Measurements from ENCODE around the gene RARB.

Gene RARB

DNA sequence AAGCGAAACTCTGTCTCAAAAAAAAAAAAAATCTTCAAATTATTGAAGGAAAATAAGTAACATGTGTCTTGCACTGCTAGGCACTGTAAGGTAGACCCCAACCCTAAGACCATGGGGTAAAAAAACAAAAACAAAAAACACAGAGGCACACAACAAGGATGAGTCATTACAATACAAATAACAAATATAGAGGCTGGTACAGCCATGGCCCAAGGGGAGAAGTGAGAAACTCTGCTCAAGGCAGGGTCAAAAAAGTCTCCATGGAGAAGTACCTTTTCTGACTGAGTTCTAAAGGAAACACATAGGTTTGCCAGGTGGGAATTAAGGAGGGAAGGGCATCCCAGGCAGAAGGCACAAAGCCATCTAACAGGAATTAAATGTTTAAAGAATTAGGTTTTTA, 182.1 kb downstream of the RARB start:
- no peak for DNase-seq (ENCODE audit: low read depth)

DNA sequence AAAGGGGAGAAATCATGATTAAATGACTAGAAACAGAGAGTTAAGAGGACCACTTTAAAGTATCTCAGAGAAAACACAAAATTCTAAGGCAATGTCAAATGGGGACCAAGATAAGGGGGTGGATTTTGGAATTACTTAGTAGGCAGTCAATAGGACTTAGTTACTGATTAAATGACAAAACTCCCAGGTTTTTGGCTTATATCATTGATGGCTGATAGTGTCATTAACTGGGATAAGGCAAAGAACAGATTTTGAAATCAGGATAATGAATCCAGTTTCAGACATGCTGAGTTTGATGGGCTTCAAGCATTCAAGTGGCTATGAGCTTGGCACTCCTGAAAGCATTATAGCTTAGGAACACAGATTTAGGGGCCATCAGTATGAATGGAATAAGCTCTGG, 182.7 kb downstream of the RARB start:
- DNase-seq (ENCODE audit: low read depth): no peak

GRCh38 chr3:25611193-25611592, 183.1 kb downstream of the RARB start:
- DNase-seq (ENCODE audit: low read depth): no peak

- DNase-seq (ENCODE audit: low read depth): no peak
Measured at GRCh38 chr3:25618028-25618427, 190.0 kb downstream of the RARB start.

GRCh38 chr3:25619382-25619781, 191.3 kb downstream of the RARB start:
- DNase-seq (ENCODE audit: low read depth): no peak

DNA sequence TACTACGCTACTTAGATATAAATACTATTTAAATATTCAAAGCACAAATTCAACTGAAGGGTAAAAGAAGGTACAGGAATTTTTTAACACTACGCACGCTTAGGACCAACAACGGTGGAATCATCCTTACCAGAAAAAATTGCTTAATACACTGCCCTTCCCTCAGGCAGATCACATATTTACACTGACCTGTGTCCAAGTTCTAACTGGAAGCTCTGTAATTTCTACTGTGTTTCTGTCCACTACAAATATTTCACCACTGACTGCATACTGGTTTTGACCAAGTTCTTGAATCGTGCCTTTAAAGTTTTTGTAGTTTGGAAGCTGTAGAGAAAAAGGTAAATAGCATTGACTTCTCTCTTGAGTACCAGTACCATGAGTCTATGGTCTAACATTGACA, 192.4 kb downstream of the RARB start:
- DNase-seq (ENCODE audit: low read depth): no peak

GRCh38 chr3:25621087-25621486, 193.0 kb downstream of the RARB start:
- no peak for DNase-seq (ENCODE audit: low read depth)

DNA sequence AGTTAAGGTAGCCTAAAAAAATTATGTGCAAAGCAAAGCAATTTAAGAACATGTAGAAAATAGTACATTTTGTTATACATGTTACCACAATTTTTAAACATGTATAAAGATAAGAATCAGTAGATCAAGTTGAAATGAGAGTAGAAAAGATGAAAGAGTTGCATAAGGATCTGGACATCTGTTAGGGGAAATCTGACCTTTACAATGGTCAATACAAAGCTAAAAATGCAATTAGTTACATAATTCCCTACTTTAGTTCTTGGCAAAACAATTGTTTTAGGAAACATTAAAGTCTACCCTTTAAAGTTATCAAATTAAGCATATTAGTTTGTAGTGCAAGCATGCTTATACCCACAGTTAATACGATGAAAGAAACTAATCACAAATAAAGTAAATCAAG, 203.9 kb downstream of the RARB start:
- DNase-seq (ENCODE audit: low read depth): no peak

DNA sequence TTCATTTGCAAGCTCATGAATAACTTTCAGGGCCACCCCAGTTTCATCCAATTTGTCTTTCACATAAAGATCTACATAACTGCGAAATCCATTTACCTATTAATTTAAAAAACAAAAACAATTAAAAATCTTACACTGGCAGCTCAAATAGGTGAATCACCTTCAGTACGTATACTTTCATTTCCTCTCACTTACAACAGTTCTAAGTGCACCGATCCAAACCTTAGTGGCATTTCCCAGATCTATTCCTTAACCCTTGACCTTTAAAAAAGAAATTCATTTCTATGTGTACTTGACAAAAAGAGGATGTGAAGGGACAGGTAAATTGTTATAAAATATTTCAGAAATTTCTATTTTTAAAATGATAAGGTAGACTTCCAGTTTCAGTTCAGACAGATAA, 205.9 kb downstream of the RARB start:
- no peak for DNase-seq (ENCODE audit: low read depth)

DNA sequence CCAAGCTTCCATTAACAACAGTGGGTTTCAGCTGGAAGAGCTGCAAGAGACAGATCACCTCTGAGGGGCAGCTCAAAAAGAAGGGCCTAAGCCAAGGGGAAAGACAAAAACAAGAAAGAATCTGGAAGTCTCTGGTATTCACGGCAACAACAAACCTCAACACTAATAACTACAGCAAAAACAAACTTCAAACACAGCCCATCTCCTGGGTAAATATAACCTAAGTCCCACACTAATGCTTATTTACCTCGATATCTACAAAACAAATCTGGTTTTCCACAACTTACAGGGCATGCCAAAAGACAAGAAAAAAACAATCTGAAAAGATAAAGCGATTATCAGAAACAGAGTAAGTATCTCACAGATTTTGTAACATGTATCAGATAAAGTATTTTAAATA, 207.0 kb downstream of the RARB start:
- DNase-seq (ENCODE audit: low read depth): no peak
